ENCODE measurements around the gene NRG2.

DNA sequence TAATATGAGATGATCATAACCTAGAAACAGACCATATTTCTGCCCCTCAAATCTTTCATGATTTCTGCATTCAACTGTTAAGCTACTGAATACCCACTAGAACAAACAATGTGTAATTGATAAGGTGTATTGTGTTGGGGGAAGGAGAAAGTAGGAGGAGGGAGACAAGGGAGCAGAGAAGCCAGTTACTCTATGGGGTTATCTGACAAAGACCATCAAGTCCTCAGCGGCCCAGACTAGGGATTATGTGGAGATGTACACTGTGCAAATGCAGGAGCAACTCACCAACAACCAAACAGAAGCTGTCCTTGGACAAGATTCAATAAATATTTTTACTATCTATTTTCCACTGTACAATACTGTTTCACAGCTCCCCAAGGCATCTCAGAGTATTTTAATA is 2.7 kb downstream of the NRG2 start:
- TF ChIP-seq MAX (IDR thresholded peaks at IDR 0.05; ENCODE audit: insufficient read depth, insufficient read length) (no peak), POLR2A (IDR thresholded peaks at IDR 0.05; ENCODE audit: low read depth, low read length) (no peak), POLR2AphosphoS5 (IDR thresholded peaks at IDR 0.05; ENCODE audit: insufficient read depth, low read depth, low read length) (no peak), EZH2 (IDR thresholded peaks at IDR 0.05; ENCODE audit: borderline replicate concordance, low read depth, low read length, severe bottlenecking) (no peak), FOS (IDR thresholded peaks at IDR 0.05; ENCODE audit: borderline replicate concordance, insufficient read depth, low read length) (no peak)
- TF ChIP-seq, protein P1, sequence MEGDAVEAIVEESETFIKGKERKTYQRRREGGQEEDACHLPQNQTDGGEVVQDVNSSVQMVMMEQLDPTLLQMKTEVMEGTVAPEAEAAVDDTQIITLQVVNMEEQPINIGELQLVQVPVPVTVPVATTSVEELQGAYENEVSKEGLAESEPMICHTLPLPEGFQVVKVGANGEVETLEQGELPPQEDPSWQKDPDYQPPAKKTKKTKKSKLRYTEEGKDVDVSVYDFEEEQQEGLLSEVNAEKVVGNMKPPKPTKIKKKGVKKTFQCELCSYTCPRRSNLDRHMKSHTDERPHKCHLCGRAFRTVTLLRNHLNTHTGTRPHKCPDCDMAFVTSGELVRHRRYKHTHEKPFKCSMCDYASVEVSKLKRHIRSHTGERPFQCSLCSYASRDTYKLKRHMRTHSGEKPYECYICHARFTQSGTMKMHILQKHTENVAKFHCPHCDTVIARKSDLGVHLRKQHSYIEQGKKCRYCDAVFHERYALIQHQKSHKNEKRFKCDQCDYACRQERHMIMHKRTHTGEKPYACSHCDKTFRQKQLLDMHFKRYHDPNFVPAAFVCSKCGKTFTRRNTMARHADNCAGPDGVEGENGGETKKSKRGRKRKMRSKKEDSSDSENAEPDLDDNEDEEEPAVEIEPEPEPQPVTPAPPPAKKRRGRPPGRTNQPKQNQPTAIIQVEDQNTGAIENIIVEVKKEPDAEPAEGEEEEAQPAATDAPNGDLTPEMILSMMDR (IDR thresholded peaks at IDR 0.05; ENCODE audit: extremely low read depth in 1 of 2, insufficient read depth in 1 of 2, low read depth in 1 of 2, low read length in 2 of 2), result no peak

Measured in endothelial cell of umbilical vein (primary cell).